ENCODE results near the gene TFEB. TPM values are rescaled to one million over a fixed set of nuclear protein-coding genes. Genes with fewer than 3 reads are reported as not detected.

TFEB gene
- total and polyA plus RNA-seq, 4 donors = 13.3 to 38.4 (median 27.8) TPM

DNA sequence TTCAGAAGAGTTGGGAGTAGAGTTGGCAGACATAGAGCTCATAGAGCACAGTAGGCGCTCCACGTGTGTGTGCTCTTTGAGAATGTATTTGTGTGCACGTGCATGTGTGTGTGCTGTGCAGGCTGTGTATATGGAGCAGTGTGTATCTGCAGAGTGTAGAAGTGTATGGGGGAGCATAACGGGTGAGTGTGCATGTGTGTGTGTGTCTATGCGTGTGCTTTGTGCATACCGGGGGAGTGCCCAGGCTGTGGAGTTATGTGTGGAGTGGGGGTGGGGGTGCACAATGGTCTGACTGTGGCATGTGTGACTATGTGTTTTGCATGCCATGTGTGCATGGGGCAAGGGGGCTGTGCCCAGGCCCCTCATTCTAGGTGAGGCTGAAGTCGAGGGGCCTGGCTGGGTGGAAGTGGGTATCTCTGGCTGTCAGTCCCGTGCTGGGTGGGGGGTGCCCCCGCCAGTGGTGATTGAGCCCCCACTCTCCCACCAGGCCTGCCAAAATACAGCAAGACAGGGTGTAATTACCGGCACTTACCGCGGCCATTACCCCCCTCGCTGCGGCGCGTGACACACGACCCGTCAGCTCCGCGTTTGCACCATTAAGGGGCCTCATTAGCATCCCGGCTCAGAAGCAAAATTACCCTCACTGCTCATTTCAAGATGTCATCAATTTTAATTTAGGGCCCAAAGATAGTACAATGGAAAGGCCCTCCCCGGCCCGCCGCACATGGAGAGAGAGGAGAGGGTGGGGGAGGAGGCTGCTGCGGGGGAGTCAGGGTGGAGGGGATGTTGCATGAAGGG, 58.1 kb downstream of the TFEB start:
- Histone ChIP-seq H3K9me3 (ENCODE audit: control insufficient read depth in 4 of 4, insufficient read depth in 3 of 4, low read length in 3 of 4) (no peaks in the 10 kb centered on the region), H3K4me3 (no peak overlapping the region), H3K9ac (ENCODE audit: insufficient read depth in 1 of 2, low read length in 2 of 2) (no peak overlapping the region), H3K36me3 (ENCODE audit: control insufficient read depth in 4 of 4, insufficient read depth in 4 of 4, low read length in 4 of 4) (no peaks in the 10 kb centered on the region), H3K4me1 (ENCODE audit: control insufficient read depth in 5 of 5, insufficient read depth in 5 of 5, low read length in 5 of 5) (peaks cover 0 to 4% (median 0%) of the 10 kb centered on the region in 5 donors), H3K27ac (ENCODE audit: low read depth in 1 of 2, low read length in 1 of 2) (no peak overlapping the region), H3K27me3 (ENCODE audit: control insufficient read depth in 3 of 3, insufficient read depth in 3 of 3, low read length in 2 of 3) (no peaks in the 10 kb centered on the region)
- no peak for TF ChIP-seq CTCF (IDR thresholded peaks at IDR 0.05; ENCODE audit: control extremely low read depth, extremely low read depth)
- WGBS, 2 donors = 89 to 94% methylated on average over 25 of the region's 25 CpGs
- no peak for ATAC-seq (ENCODE audit: insufficient read depth, low FRiP score)
- no peak for DNase-seq

GRCh38 chr6:41676431-41676830, 59.0 kb downstream of the TFEB start:
- no peak overlapping the region for H3K27ac ChIP-seq (ENCODE audit: low read depth in 1 of 2, low read length in 1 of 2)
- no peak overlapping the region for H3K4me3 ChIP-seq
- ATAC-seq (ENCODE audit: insufficient read depth, low FRiP score) (no peak), DNase-seq (no peak)
- H3K9me3 ChIP-seq (ENCODE audit: control insufficient read depth in 4 of 4, insufficient read depth in 3 of 4, low read length in 3 of 4) = no peaks in the 10 kb centered on the region
- H3K27me3 ChIP-seq (ENCODE audit: control insufficient read depth in 3 of 3, insufficient read depth in 3 of 3, low read length in 2 of 3) = no peaks in the 10 kb centered on the region
- 52 to 74% methylated on average over 5 of the region's 5 CpGs for WGBS, 2 donors
- TF ChIP-seq CTCF (IDR thresholded peaks at IDR 0.05; ENCODE audit: control extremely low read depth, extremely low read depth) = no peak
- H3K36me3 ChIP-seq (ENCODE audit: control insufficient read depth in 4 of 4, insufficient read depth in 4 of 4, low read length in 4 of 4) = no peaks in the 10 kb centered on the region
- no peak overlapping the region for H3K9ac ChIP-seq (ENCODE audit: insufficient read depth in 1 of 2, low read length in 2 of 2)
- H3K4me1 ChIP-seq (ENCODE audit: control insufficient read depth in 5 of 5, insufficient read depth in 5 of 5, low read length in 5 of 5) = no peaks in the 10 kb centered on the region

GRCh38 chr6:41675992-41676391, 59.4 kb downstream of the TFEB start:
- H3K9ac ChIP-seq (ENCODE audit: insufficient read depth in 1 of 2, low read length in 2 of 2) = no peak overlapping the region
- H3K27me3 ChIP-seq (ENCODE audit: control insufficient read depth in 3 of 3, insufficient read depth in 3 of 3, low read length in 2 of 3) = no peaks in the 10 kb centered on the region
- WGBS, 2 donors = 85 to 86% methylated on average over 6 of the region's 6 CpGs
- no peaks in the 10 kb centered on the region for H3K36me3 ChIP-seq (ENCODE audit: control insufficient read depth in 4 of 4, insufficient read depth in 4 of 4, low read length in 4 of 4)
- no peak for ATAC-seq (ENCODE audit: insufficient read depth, low FRiP score)
- H3K4me1 ChIP-seq (ENCODE audit: control insufficient read depth in 5 of 5, insufficient read depth in 5 of 5, low read length in 5 of 5) = no peaks in the 10 kb centered on the region
- no peak overlapping the region for H3K4me3 ChIP-seq
- H3K9me3 ChIP-seq (ENCODE audit: control insufficient read depth in 4 of 4, insufficient read depth in 3 of 4, low read length in 3 of 4) = no peaks in the 10 kb centered on the region
- H3K27ac ChIP-seq (ENCODE audit: low read depth in 1 of 2, low read length in 1 of 2) = no peak overlapping the region
- no peak for DNase-seq
- no peak for TF ChIP-seq CTCF (IDR thresholded peaks at IDR 0.05; ENCODE audit: control extremely low read depth, extremely low read depth)

All from lung (tissue), 12 donors.